HL-60/S4 treated with retinoic acid at 250 ng/mL for 4 days and 3 days (cell line): ENCODE results near the gene CCDC141.

ENCODE experiments used
- in situ Hi-C: fragments of 300-500 bp; cut with MboI; formaldehyde crosslinking; loops from 2 replicates; pipeline ENCODE4 v1.7.0; 2022; ENCODE audit warnings: low sequenced_read_pairs

CCDC141 gene

DNA sequence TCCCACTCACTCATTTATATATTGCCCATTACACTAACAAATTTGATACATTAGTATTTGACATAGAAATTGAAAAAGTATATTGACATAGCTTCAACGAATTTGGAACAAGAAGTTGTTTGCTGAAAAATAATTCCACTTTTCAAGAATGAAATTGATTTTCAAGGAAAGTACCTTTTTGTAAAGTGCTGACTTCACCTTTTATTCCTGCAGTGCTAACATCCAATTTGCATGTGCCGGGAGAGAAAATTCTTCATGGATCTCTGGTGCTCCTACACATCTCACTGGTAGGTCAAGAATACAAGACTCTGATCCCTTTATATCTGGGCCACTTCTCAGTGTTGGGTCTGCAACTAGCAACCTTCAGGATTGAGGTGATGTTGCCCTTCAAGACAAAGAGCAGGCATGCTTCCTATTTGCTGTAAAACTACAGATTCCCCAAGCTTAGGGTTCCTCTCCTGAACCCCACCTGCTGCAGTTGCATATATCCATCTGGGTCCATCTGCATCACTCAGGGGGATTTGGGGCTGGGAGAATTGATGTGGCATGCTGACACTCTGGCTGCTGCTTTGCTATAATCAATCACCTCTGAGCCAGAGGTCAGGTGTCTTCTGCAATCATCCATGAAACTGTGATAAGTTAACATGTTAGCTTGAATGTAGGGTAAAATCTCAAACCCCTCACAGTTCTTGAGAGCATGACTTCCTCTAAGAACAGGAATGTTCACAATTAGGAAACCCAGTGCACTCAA, 134.3 kb downstream of the CCDC141 start:
- in situ Hi-C loops: no loop called here

DNA sequence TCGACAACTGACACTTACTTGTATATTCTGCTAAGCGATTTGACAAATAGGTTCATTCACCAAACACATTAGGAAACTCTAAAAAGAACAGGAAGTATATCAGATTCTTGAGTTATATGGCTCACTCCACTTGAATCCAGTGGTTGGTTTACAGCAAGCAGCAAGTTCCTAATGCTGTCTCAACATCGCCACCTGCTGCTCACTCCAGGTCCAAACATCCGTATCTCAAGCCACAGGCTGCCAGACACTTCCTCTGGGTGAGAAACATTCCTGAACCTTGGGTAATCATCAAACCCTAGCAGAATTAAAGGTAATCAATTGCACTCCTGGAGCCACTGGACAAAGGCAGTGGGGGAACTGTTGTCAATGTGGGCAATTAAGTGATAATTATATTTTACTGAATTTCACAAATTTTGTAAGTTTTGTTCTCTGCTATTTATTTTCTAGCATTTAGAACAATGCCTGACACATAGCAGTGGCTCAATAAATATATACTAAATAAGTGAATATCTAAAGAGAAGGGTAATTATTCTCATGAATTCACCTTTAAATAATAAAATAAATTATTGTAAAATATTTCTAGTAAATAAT, 135.6 kb downstream of the CCDC141 start:
- in situ Hi-C loops: no loop called here

GRCh38 chr2:178913049-178913441, 136.9 kb downstream of the CCDC141 start:
- in situ Hi-C loops: no loop called here

- in situ Hi-C loops: no loop called here
These were observed 137.4 kb downstream of the CCDC141 start for GRCh38 chr2:178912416-178913048.

DNA sequence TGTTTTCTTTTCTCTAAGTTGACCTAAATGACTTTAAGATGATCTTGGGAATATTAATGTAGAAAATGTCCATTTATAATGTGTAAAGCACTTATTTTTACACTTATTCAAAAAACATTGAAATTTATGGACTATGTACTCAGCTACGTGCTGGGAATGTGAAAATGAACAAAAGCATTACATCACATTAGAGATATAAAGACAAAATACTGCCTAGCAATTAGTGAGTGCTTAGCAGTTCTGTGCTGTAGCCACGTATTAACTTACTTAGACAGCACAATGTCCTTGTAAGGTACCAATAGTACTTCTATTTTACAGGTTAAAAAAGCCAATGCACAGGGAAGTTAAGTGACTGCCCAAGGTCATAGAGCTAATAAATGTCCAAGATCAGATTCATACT, 138.9 kb downstream of the CCDC141 start:
- in situ Hi-C loops: no loop called here

DNA sequence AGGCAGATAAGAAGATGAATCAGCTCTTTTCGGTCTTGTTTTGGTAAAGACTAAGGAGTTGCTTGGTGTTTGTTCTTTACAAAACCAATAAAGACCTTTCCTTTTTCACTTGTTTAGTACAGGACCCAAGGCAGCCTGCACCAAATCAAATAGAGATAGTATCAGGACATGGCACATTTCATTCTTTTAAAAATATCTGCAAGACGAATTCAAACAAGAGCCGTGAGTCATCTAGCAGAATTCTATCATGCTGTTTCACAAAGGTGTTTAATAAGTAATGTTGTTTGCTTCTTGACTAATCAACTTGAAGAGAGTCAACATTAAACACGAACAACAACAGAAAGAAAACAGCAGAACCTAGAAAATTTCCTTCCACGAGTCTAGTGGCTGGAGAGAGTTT, 139.9 kb downstream of the CCDC141 start:
- in situ Hi-C loops: no loop called here

GRCh38 chr2:178909507-178909906, 140.4 kb downstream of the CCDC141 start:
- in situ Hi-C loops: no loop called here

- in situ Hi-C loops: no loop called here
These were observed 141.1 kb downstream of the CCDC141 start for GRCh38 chr2:178908810-178909209.

DNA sequence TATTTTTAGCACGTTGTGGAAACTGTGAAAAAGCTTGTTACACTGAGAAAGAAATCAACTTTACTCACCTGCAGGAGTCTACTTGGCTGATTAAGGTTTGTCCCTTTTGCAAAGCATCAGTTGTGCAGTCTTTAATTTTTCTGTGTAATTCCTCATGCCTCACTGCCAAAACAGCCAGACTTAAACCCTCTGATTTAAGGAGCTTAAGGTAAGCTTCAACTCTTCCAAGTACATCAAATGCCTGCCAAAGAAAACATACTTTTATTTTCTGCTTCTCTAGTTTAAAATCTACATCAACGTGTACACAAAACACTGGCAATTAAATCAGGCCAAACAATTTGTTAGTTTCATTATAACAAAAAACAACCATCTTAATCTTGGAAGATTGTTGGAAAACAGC, 144.7 kb downstream of the CCDC141 start:
- in situ Hi-C loops: no loop called here

DNA sequence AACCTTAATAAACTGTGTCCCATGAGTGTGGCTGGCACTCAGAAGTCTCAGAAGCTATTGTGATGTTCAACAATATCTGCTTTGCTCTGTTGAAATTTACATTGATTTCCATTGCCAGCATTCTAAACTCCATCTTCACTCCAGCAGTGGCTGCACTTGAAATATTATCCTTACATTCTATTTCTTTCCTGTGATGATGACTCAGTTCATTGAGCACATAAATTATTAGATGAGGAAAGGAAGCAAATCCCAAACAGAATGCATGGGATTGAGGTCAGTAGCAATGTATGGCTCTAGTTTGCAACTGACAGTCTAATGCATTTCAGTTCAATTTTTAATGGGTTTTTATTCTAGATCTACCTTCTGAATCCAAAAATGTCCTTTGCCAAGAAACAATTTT, 150.3 kb downstream of the CCDC141 start:
- in situ Hi-C loops: no loop called here

DNA sequence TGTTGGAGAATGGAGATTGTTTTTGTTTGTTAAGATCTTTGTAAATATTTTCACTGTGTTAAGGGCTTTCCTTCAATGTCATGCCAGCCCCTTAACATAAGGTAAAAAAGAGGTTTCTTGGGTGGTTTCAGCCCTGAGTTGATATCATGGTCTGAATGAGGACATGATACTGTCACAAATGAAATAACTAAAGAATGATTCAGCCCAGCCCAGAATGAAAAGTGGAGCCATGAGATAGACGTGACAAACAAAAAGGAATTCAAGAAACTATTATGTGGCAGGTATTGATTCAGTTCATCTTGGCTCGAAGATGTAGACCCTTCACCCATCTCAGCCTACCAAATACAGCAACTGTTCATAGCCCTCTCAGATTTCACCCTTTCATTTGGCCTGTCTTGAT, 154.1 kb downstream of the CCDC141 start:
- in situ Hi-C loops: no loop called here

DNA sequence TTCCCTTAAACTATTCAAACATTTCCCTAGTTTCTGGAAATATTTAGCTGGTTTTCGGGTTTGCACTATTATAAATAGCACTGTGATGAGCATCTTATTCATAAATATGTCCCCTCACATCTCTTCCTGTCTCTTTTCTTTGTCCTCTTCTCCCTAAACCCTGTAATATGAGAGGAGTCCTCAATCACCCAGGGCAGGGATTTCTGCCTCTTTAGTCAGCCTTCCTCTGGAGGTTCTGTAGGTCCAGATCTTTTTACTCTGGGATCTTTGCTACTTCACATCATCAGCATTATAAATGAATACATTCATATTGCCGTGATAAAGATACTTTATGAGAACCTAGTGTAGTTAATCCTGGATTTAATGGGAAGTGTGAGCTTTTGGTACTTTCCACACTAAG, 154.8 kb downstream of the CCDC141 start:
- in situ Hi-C loops: no loop called here

DNA sequence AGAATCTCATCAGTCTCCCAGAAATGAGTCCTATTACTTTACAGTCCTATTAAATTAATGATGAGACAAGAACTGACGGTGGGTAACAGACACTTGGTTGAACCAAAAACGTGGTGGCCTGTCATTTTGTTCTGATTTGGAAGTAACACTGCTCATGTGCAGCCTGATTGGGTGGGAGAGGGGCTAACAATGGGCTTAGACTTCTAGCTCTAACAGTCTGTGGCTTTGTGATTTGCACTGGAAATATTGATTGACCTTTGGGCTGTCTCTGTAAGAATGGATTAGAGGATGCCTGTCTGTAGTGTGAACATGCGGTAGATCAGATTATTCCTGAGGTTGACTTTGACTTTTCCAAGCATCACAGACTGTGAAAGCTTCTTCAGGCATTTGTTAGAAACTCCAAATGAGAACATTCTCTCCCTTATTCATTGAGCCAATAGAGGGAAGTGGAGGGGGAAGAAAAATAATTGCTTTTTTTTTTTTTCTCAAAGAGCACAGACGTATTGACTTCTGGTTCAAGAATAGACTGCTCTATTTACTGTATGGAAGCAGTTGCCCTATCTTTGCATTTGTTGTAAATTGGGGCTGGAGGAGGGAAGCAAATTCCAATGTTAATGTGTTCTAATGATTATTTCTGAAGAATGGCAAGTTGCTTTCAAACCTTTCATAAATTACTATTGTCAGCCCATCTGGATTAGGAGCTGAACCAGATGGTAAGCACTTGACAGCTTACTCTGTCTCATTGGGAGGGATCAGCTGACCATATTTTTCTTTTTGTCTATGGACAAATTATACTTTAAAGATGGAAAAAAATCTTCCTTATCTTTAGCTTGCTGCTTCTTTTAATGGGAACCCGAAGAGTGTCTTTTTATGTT, 156.9 kb downstream of the CCDC141 start:
- in situ Hi-C loops: no loop called here

DNA sequence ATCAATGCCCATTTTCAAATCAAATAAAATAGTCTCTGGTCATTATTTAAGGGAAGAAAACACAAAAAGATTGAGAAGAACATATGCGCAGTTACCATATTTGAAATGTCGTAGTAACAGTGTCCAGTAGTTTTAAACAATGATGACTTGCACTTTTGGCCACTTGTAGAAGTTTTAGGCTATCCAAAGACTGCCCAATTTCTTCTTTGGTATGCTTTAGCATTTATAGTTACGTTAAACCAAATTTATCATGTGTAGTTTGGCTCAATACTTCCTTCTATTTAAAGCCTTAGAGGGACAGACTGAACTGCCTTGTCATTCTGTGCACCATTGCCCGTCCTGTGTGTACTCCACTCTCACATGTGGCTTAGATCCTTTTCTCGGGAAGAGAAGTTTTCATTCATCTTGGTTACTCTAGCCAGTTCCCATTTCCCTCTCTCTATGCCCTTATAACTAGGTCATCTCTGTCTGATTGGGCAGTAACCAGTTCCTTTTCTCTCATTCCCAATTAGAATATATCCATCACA, 157.9 kb downstream of the CCDC141 start:
- in situ Hi-C loops: no loop called here

- in situ Hi-C loops: no loop called here
These were observed 158.5 kb downstream of the CCDC141 start for GRCh38 chr2:178891265-178891958.

GRCh38 chr2:178886006-178886405, 163.9 kb downstream of the CCDC141 start:
- in situ Hi-C loops: no loop called here

DNA sequence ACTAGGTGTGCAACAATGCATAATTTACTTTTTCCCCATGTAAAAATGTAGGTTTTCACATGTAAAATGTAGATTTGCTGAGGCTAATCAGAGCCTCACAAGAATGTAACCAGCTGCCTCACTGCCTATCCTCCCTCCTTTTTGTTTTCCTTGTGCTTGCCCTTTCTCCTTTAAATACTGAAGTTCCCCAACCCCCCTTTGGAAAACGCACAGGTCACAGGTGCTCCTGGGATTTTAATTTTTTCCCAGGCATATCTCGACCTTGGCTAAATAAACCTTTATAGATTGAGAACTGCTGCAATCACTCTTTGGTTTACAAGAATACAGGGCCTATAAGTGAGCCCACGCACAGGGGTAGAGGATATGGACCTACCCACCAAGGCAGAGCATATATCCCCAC, 165.5 kb downstream of the CCDC141 start:
- in situ Hi-C loops: no loop called here

- in situ Hi-C loops: no loop called here
These were observed 167.1 kb downstream of the CCDC141 start for GRCh38 chr2:178882666-178883440.

- in situ Hi-C loops: no loop called here
These were observed 168.9 kb downstream of the CCDC141 start for GRCh38 chr2:178881075-178881474.

- in situ Hi-C loops: no loop called here
These were observed 169.7 kb downstream of the CCDC141 start for GRCh38 chr2:178880257-178880656.
